ENCODE results near the gene SIK3.

The SIK3 gene

DNA sequence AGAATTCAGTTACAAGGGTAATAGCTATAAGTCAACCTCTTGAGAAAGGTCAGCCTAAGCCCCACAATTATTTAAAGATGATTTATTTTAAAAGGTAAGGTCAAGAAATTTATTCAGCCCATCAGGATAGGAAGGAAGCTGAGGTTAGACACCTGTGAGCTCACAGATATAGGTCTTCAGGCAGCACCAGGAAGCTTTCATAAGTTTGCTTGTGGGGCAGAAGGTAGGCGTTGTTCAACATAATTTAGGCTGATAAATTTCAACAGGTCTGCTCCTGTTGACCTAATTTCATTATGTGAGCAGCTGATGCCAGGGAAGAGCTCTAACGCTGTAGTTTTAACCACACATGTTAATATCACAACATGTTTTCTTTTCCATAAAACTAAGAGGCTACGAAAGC, 142.7 kb downstream of the SIK3 start:
- DNase-seq = no peak

DNA sequence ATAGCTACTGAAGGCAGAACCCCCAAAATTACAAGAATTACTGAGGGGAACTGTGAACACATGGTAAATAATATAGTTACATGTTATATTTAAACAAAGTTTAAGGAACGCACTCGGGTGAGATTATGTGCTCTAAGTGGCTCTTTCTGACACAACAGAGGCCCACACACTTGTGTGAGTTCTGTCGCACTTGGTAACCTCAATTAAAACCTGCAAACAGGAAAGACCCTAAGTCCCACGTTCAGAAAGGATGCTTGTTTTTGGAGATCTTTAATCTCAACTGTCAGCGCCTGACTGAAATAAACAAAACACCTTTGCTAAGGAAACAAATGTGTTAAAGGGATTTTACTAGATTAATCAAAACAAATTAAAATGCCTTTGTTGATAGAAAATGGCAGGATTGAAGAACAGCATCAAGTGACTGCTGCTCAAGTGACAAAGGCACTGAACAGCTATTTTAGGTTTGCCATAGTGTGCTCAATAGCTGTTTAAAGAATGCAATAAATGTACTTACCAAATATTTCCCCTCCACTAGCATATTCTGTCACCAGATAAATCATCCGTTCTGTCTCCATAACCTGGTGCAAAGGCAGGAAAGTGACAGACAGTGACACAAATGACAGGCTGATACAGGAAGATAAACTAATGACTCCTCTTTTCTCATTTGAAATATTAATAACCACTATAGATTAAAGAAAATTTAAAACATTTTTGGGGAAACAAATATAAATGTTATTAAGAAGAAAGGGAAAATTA, 144.5 kb downstream of the SIK3 start:
- DNase-seq = no peak

DNA sequence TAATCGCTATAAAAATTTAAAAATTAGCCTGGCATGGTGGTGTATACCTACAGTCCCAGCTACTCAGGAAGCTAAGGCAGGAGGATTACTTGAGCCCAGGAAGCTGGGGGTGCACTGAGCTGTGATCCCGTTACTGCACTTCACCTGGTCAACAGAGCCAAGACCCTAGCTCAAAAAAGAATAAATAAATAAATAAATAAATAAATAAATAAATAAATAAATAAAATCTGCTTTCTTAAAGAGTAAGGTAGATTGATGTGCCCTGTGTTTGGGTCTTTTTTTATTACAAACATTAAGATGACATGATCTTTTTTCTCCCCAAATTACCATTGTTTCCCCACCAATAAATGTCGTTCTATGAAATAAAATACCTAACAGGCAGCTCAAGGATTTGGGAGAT, 146.5 kb downstream of the SIK3 start:
- no peak for DNase-seq

DNA sequence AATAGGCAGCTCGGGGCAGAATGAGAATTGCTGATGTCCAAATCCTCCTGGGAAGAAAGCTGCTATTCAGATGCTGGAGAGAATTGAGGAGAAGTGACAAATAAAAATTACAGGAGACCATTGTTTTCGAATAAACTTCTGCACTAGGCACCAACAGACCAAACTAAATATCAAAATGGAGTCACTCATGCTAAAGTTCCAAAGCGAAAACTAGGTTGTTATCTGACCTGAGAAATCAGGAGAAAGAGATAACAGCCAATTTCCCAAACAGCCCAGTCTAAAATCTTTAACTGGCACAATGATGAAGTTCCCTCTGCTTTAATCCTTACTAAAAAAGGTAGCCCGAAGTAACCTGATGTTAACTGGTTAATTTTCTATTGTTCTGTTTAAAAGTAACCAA, 148.0 kb downstream of the SIK3 start:
- no peak for DNase-seq

DNA sequence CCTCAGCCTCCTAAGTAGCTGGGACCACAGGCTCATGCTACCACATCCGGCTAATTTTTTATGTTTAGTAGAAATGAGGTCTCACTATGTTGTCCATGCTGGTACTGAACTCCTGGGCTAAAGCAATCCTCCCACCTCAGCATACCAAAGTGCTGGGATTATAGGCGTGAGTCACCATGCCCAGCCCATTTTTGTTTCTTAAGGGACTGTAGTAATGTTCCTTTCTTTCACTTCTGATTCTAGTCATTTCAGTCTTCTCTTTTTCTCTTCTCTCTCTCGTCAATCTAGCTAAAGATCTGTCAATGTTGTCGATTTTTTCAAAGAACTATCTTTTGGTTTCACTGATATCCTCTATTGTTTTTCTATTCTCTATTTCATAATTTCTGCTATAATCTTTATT, 149.8 kb downstream of the SIK3 start:
- DNase-seq = no peak

DNA sequence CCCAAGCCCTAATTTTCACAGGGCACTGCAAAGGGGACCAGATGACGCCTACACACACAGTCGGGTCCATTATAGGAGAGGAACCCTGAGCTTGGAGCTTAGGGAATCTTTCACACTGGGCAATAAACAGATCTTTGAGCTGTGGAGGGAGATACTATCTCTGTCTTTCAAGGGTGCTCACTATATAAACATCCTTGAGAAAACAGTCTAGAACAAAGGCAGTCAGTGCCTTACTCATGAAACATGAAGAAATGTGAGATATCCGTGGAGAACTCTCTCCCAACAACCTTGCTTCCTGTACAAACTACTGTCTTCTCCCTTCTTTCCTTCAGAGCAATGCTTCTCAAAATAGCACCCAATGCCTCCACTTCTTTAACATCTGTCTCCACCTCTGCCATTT, 151.8 kb downstream of the SIK3 start:
- no peak for DNase-seq

DNA sequence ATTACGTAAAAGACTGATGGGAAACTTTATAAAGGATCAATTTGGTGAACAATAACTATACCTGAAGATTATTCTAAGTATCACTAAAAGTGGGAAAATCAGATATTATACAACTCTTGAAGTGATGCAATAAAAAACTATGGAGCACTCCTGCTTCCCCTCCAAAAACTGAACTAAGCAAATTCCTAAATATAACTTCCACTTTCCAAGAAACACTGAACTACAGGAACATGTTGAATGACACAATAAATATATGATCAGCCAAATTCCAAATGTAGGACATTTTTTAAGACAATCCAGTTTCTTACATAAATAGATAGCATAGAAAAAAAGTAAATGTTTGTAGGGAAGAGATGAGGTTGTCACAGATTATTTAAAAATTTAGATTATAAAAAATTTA, 158.7 kb downstream of the SIK3 start:
- no peak for DNase-seq

DNA sequence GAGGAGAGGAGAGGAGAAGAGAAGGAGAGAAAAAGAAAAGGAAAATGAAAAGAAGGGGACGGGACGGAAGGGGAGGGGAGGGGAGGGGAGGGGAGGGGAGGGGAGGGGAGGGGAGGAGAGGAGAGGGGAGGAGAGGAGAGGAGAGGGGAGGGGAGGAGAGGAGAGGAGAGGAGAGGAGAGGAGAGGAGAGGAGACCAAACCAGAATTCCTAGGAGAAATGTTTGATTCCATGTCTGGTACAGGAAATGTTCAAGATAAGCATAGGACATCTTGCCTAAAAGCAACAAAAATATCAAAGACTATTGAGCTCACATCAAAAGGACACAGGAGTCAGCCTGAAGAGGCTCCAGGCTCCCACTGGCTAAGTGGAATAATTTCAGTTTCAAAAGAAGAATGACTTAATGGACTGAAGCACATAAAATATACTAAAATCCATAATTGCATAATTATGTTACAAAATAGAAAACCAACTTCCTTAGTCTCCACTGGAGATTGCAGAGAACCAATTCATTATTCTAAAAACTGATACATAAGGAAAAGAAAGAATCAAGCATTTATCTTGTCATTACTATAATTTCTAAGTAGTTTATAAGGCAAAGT, 159.7 kb downstream of the SIK3 start:
- no peak for DNase-seq

DNA sequence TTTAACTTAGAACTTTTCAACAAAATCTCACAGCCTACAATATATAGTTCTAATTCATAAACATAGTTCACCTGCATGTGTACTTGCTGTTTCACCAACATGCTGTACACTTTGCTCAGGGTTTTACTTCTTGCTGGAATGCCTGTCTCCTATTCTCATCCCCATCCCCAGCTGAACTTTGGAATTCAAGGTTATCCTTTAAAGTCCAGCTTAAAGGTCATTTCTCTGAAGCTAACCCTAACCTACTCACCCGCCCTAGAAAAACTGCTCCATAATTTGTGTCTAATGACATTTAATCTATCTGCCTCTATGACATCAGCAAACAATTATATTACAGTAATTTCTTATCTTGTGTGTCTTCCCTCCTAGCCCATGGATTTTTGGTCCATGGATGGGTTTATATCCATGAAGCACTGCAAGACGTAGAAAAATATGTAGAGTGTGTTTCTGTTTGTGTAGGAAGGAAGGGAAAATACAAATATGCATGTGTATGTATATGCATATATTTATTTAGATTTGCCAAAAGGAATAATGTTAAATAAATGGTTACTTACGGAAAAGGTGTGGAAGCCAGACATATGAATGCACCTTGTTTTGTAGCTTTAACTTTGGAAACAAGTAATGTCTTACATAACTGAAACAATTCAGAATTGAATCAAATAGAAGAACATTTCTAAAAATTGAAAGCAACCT, 161.3 kb downstream of the SIK3 start:
- no peak for DNase-seq

DNA sequence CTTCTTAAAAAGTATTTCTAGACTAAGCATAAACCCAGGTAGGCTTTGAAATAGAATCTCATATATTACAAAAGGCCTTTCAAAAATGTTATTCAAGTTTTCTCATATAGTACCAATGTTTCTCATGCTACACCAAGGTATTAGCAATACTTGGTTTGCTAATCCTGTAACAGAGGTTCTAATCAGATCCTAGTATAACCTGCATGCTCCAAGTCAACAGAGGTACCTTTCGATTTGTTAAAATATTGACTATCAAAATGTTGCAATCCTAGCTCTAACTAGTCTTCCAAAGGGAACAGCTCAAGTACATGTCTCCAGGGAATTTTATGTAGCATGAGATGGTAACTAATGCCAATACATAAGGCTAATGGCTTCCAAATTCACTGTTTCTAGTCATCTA, 162.7 kb downstream of the SIK3 start:
- DNase-seq = no peak

DNA sequence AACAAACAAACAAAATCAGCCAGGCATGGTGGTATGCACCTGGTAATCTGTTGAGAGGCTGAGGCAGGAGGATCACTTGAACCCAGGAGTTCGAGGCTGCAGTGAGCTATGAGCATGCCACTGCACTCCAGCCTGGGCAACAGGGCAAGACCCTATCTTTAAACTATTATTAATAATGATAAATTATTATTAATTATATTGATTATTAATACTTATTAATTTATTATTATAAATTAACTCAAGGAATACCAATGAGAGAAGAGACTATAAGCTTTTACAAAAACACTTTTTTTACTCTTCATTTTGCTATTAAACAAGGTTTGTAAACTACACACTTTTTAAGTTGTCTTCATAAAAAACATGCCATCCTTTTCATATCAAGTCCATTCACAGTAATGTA, 163.1 kb downstream of the SIK3 start:
- no peak for DNase-seq

DNA sequence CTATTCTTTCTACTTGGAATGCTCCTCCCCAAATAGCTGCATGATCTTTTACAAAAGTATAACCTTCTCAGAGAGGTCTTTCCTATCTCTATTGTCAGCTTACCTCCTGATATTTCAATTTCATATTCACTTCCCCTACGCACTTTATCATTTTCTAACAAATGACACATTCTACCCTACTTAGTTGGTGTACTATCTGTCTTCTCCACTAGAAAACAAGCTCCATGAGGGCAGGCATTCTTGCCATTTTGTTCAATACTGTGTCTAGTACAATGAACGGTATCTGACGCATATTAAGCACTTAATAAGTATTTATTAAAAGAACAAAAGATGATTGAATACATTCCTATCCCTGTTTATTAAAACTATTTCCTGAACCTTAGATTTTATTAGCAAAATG, 164.3 kb downstream of the SIK3 start:
- no peak for DNase-seq

DNA sequence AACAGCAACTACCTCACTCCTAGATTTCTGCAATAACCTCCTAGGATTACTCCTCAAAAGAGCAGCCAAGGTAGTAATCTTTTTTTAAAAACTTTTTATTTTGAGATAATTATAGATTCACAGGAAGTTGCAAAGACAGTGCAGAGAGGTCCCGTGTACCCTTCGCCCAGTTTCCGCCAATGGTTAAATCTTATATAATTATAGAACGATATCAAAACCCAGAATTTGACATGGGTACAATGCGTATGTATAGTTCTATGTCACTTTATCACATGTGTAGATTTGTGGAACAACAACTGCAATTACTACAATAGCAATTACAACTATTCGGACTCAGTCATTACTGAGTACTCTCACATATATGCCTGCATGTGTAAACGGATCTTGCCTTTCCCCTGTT, 166.0 kb downstream of the SIK3 start:
- no peak for DNase-seq

DNA sequence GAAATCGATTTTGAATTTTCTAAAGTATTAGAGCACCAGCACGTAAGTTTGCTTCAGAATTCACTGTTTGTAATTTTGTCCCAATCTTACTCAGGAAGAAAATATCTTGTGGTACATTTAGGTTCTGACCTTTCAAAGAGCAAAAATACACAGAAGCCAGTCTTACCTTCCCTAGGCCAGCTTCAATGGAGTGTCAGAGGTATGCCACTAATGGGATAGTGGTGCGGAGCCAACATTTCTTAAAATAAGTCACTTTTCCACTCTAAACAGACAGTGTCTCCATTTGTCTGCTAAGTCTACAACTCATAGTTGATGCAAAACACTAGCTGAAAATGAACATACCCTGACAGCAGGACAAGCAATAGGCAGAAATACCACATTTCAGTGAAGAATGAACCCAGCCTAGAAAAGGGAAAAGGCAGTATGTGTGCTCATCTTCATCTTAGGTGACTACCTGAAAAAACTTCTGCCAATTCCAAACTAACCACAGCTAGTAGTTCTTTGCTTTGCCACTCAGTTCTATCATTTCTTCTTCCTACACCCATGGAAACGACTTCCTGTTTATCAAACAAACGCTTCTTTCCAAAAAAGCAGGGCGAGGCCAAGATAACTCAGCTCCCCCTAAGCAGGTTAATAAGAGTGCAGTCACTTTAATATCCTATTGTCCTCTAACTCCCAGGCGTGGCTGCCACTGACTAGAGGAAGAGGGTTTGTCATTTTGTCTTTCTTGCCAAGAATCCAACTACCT, 166.8 kb downstream of the SIK3 start:
- no peak for DNase-seq

DNA sequence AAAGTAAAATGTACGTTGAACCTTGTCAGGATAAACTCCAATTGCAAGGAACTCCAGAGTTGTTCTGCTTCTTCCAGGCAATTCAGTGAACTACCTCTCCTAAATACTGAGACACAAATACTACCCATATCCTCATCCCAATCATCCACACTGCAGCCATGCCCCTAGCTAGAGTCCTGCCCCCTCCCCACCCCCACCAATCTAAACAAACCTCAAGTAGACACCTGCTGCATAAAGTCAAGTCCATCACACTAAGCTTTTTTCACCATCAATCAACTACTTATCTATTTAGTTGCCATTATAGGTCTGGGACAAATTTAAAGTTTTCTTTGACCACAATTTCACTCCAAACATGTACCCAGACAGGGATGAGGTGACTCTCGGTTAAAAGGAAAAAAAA, 167.6 kb downstream of the SIK3 start:
- no peak for DNase-seq

DNA sequence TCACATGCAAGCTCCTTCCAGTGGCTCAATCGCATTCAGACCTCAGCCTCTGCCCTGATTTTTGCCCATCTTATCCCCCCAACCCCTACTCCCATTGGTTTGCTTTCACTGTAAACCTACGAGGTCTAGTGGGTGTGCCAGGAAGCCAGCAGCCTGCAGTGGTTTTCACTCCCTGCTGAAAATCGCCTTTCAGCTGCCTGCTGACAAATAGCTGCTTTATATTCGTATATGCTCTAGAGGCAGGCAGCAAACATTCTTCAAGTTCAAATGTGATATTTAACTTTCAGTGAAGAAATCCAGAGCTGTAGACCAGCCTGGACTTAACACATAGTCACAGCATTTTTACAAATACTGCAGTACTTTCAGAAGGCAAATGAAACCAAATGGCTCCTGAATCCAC, 168.1 kb downstream of the SIK3 start:
- no peak for DNase-seq

DNA sequence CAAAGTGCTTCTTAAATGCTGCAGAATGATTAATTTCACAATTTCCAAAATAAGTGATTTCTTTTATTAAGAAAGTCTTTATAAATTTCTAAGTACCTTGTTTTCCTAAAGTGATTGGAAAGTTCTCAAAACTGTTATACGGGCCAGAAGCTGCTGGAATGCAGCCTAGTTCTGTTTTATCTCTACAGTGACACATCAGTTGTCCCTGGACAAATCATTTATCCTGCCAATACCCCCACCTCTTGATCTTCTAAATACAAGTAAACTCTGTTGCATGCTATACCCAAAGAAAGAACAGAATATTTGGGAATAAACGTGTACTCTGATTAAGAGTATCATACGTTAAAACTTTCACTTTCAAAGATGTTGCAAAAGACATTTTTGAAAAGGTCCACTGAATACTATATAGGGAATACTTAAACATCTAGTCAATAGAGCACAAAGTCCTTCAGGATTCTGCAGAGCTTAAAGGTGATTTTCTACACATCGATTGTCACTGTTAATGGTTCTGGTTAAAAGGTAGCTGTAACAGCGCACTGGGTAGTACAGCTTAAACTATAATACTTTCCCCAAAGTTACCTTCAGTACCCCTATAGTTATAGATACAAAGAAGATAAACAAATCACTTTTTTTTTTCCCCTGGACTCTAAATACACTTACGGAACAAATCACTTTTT, 168.7 kb downstream of the SIK3 start:
- DNase-seq = no peak

DNA sequence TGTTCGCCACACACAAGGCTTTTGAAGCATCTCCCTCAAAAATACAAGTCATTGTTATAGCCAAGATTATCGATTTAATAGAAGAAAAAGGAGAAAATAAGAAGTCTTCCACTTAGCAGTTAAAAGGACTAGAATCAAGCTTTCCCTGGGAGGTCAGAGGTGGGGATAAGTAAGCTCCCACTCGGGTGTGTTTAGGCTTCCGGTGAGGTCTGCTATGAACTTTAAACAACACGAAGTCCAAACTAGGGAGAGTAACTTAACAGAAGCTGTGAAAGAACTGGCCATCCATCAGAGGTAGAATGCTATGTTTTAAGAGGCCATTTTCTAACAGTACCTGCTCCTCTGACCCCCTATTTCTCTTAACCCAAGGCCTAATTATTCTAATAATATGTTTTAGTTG, 169.4 kb downstream of the SIK3 start:
- no peak for DNase-seq

DNA sequence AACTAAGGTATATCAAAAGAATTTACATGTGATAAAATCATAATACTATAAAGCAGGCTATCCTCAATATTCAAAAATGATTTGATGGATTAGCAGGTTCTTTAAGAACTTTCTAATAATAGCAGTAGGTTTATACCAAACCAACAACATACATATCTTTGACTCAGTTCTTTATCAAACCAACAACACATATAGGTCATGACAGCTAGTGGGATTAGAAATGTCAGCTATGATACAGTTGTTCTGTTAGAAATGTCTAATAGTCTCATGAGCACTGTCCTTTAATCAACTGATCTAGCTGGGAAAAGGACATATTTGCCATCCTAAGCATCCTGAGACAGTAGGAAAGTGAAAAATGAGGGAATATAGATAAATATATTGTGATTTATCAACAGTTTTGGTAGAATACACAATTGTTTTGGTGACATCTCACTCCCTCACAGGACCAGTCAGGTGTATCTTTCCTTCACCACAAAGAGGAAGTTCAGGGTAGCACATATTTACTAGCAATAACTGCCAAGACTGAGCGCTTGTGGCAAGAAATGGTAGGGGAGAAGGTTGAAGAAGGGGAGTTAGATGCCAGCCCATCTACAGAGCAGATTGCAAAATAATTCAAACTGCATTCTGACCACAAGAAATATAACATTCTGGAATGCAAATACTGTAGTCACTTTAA, 170.0 kb downstream of the SIK3 start:
- no peak for DNase-seq

DNA sequence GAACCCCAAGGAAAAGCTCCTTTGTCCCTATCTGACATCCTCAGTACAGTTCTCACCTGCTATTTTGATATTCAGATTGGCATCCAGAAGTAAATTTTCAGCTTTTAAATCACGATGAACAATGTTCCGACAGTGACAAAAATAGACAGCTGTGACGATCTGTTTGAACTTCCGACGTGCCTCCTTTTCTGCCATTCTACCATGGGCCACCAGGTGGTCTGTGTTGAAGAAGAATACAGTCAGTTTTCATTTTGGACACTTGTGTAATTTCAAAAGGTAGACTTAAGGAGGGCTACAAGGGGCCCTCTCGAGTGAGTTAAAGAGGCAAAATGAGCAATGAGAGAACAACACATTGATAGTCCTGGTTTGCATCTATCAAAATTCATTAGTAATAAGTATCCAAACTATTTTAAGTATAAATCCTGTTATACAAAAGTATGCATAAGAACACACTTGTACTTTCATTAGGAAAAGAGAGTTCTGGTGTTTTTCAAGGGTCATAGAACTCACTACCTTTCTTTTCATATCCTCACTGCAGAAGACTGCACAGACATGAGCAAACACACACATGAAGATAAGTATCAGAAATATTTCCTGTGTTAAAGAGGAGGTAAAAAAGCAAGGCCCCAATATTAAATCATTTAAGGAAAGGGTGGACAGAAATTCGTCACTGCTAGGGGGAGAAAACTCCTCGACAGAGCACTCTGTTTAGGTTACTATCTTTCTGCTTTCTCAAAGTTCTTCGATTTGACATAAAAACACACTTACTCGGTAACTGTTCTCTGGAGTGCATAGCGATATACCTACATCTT, 170.9 kb downstream of the SIK3 start:
- no peak for DNase-seq

DNA sequence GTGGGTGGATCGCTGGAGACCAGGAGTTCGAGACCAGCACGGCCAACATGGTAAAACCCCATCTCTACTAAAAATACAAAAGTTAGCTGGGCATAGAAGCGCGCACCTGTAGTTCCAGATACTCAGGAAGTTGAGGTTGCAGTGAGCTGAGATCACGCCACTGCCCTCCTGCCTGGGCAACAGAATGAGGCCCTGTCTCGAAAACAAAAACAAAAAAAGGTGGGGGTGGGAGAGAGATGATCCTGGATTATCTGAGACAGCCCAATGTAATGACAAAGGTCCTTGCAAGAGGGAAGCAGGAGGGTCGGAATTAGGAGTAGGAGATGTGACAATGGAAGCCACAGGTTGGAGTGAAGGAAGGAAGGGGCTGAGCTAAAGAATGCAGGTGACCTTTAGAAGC, 173.2 kb downstream of the SIK3 start:
- no peak for DNase-seq

Data from activated CD8-positive, alpha-beta memory T cell treated with anti-CD3 and anti-CD28 coated beads, Interleukin-2, amount 50 U/mL, for 48 hours (primary cell).